Neural progenitor cell (in vitro differentiated cells): ENCODE results near the gene SMYD5. TPM values are rescaled to one million over a fixed set of nuclear protein-coding genes. Genes with fewer than 3 reads are reported as not detected.
A peak's percentile ranks its signal among the peaks of the same experiment; 100 is the strongest.

Source experiments
- DNase-seq: peaks from one replicate; pipeline ENCODE4 v3.0.0-alpha.2; 2016; ENCODE audit warnings: low spot score
- H2AFZ ChIP-seq: fragments of 200-600 bp; sonication (generic); replicated peaks from 2 replicates; pipeline ENCODE4 v1.6.1; 2016; ENCODE audit warnings: antibody characterized with exemption
- H3F3A ChIP-seq: fragments of 200-600 bp; sonication (generic); 2 replicates; pipeline ENCODE4 v1.6.1; 2016; ENCODE audit warnings: antibody characterized with exemption, low read depth
- H3K27ac ChIP-seq: fragments of 200-600 bp; sonication (generic); 2 replicates; pipeline ENCODE4 v1.5.1; 2016; ENCODE audit warnings: mild to moderate bottlenecking
- H3K27me3 ChIP-seq: fragments of 200-600 bp; sonication (generic); 2 replicates; pipeline ENCODE4 v1.6.1; 2016; ENCODE audit warnings: mild to moderate bottlenecking, moderate library complexity
- H3K36me3 ChIP-seq: fragments of 200-600 bp; sonication (generic); 2 replicates; pipeline ENCODE4 v1.5.1; 2016
- H3K4me1 ChIP-seq: fragments of 200-600 bp; sonication (generic); 2 replicates; pipeline ENCODE4 v1.6.1; 2016; ENCODE audit warnings: mixed run types
- H3K4me2 ChIP-seq: fragments of 200-600 bp; sonication (generic); 2 replicates; pipeline ENCODE4 v1.6.1; 2016
- H3K4me3 ChIP-seq: fragments of 200-600 bp; sonication (generic); 2 replicates; pipeline ENCODE4 v1.5.1; 2016
- H3K79me2 ChIP-seq: fragments of 200-600 bp; sonication (generic); 2 replicates; pipeline ENCODE4 v1.6.1; 2016; ENCODE audit warnings: low read depth
- H3K9ac ChIP-seq: fragments of 200-600 bp; sonication (generic); 2 replicates; pipeline ENCODE4 v1.6.1; 2016
- H3K9me3 ChIP-seq: fragments of 200-600 bp; sonication (generic); 2 replicates; pipeline ENCODE4 v1.5.1; 2016; ENCODE audit warnings: low read depth
- H4K20me1 ChIP-seq: fragments of 200-600 bp; sonication (generic); 2 replicates; pipeline ENCODE4 v1.6.1; 2016; ENCODE audit warnings: low read depth
- H3K27ac Mint-ChIP-seq: 3 replicates; pipeline ENCODE4 v1.8.0; 2021; ENCODE audit warnings: mixed read lengths
- H3K27me3 Mint-ChIP-seq: 2 replicates; pipeline ENCODE4 v1.8.0; 2022; ENCODE audit warnings: low read depth, mild to moderate bottlenecking, inconsistent platforms, moderate library complexity, mixed read lengths; ENCODE audit not compliant: insufficient read depth
- H3K36me3 Mint-ChIP-seq: 3 replicates; pipeline ENCODE4 v1.8.0; 2021; ENCODE audit warnings: mixed read lengths
- H3K4me1 Mint-ChIP-seq: 3 replicates; pipeline ENCODE4 v1.8.0; 2021; ENCODE audit warnings: mixed read lengths
- H3K4me3 Mint-ChIP-seq: 3 replicates; pipeline ENCODE4 v1.8.0; 2021; ENCODE audit warnings: mild to moderate bottlenecking, moderate library complexity, mixed read lengths
- H3K9me3 Mint-ChIP-seq: 3 replicates; pipeline ENCODE4 v1.8.0; 2020; ENCODE audit warnings: mixed read lengths
- CTCF ChIP-seq: fragments of 200-600 bp; sonication (generic); IDR thresholded peaks from 2 replicates; pipeline ENCODE4 v1.5.1; 2017; ENCODE audit warnings: antibody characterized with exemption, mild to moderate bottlenecking
- EZH2 ChIP-seq: fragments of 200-600 bp; sonication (generic); IDR thresholded peaks from 2 replicates; pipeline ENCODE4 v1.6.1; 2017; ENCODE audit warnings: antibody characterized with exemption, mild to moderate bottlenecking, moderate library complexity
- EZH2phosphoT487 ChIP-seq: fragments of 200-600 bp; sonication (generic); IDR thresholded peaks from 2 replicates; pipeline ENCODE4 v1.6.1; 2017; ENCODE audit warnings: antibody characterized with exemption
- total RNA-seq: library from RNA; depleted of rRNA; stranded (reverse); fragments of >200 nt; gene quantifications from 2 replicates; pipeline ENCODE4 v1.2.3, GENCODE V29; 2015; ENCODE audit warnings: low replicate concordance

Gene SMYD5
- total RNA-seq, 1 donor from 2014 or later, result 21.0 TPM

- Mint-ChIP-seq H3K9me3 (peaks cover 2% of the 10 kb centered on the region), H3K4me3 (peak overlapping the region; percentile 74), H3K36me3 (peaks cover 2% of the 10 kb centered on the region), H3K27me3 (peaks cover 35% of the 10 kb centered on the region), H3K27ac (no peak overlapping the region), H3K4me1 (peaks cover 18% of the 10 kb centered on the region)
- peak overlapping the region; percentile 72 for H2AFZ ChIP-seq
- peaks cover 18% of the 10 kb centered on the region for H3F3A ChIP-seq
- H4K20me1 ChIP-seq, result peaks cover 20% of the 10 kb centered on the region
- H3K4me2 ChIP-seq, result peak overlapping the region; percentile 79
- H3K79me2 ChIP-seq, result no peaks in the 10 kb centered on the region
- H3K4me3 ChIP-seq, result peak overlapping the region; percentile 46
- H3K27ac ChIP-seq, result no peak overlapping the region
- peaks cover 78% of the 10 kb centered on the region for H3K27me3 ChIP-seq
- H3K36me3 ChIP-seq, result no peaks in the 10 kb centered on the region
- TF ChIP-seq CTCF (no peak), EZH2 (no peak), EZH2phosphoT487 (no peak)
- H3K4me1 ChIP-seq, result peaks cover 14% of the 10 kb centered on the region
- no peak for DNase-seq
- no peaks in the 10 kb centered on the region for H3K9me3 ChIP-seq
- H3K9ac ChIP-seq, result no peak overlapping the region
These were observed 38.9 kb upstream of the SMYD5 start for GRCh38 chr2:73174941-73175662.

- H2AFZ ChIP-seq, result peak overlapping the region; percentile 72
- peaks cover 2% of the 10 kb centered on the region for H3K36me3 Mint-ChIP-seq
- H3K4me2 ChIP-seq, result peak overlapping the region; percentile 79
These were observed 38.3 kb upstream of the SMYD5 start for GRCh38 chr2:73175663-73176204.

GRCh38 chr2:73176205-73176880 lies 37.7 kb upstream of the SMYD5 start:
- peak; percentile 58 for DNase-seq
- Histone ChIP-seq H3K4me2 (peak overlapping the region; percentile 79), H3K4me3 (peak overlapping the region; percentile 46), H3K27me3 (peaks cover 91% of the 10 kb centered on the region), H4K20me1 (peaks cover 20% of the 10 kb centered on the region), H3K9me3 (no peaks in the 10 kb centered on the region), H3F3A (peaks cover 18% of the 10 kb centered on the region), H3K9ac (no peak overlapping the region), H3K36me3 (no peaks in the 10 kb centered on the region), H3K79me2 (no peaks in the 10 kb centered on the region), H3K4me1 (peaks cover 14% of the 10 kb centered on the region), H3K27ac (no peak overlapping the region), H2AFZ (peak overlapping the region; percentile 89)
- H3K4me1 Mint-ChIP-seq, result peaks cover 18% of the 10 kb centered on the region
- TF ChIP-seq EZH2phosphoT487, result peak; percentile 24
- no peak for TF ChIP-seq CTCF
- TF ChIP-seq EZH2, result peak; percentile 11
- peaks cover 2% of the 10 kb centered on the region for H3K9me3 Mint-ChIP-seq
- H3K4me3 Mint-ChIP-seq, result peak overlapping the region; percentile 89
- peaks cover 2% of the 10 kb centered on the region for H3K36me3 Mint-ChIP-seq
- peaks cover 35% of the 10 kb centered on the region for H3K27me3 Mint-ChIP-seq
- H3K27ac Mint-ChIP-seq, result no peak overlapping the region

More at GRCh38 chr2:73175663-73176204, 38.3 kb upstream of the SMYD5 start:
- peak overlapping the region; percentile 46 for H3K4me3 ChIP-seq
- H3K4me3 Mint-ChIP-seq, result peak overlapping the region; percentile 89
- H3K4me1 ChIP-seq, result peaks cover 14% of the 10 kb centered on the region
- H3K27me3 ChIP-seq, result peaks cover 85% of the 10 kb centered on the region
- H3F3A ChIP-seq, result peaks cover 18% of the 10 kb centered on the region
- H3K27me3 Mint-ChIP-seq, result peaks cover 35% of the 10 kb centered on the region
- H3K9me3 ChIP-seq, result no peaks in the 10 kb centered on the region
- H4K20me1 ChIP-seq, result peaks cover 20% of the 10 kb centered on the region
- peak; percentile 90 for DNase-seq
- TF ChIP-seq EZH2phosphoT487, result peak; percentile 87
- TF ChIP-seq EZH2, result peak; percentile 86
- peak; percentile 21 for TF ChIP-seq CTCF
- H3K9ac ChIP-seq, result no peak overlapping the region
- H3K4me1 Mint-ChIP-seq, result peaks cover 18% of the 10 kb centered on the region
- H3K36me3 ChIP-seq, result no peaks in the 10 kb centered on the region
- peaks cover 2% of the 10 kb centered on the region for H3K9me3 Mint-ChIP-seq
- H3K79me2 ChIP-seq, result no peaks in the 10 kb centered on the region
- no peak overlapping the region for H3K27ac ChIP-seq
- H3K27ac Mint-ChIP-seq, result no peak overlapping the region
